NT2/D1 (cell line): ENCODE data around the gene CRACDL.

Experiments
- SUZ12 ChIP-seq: IDR thresholded peaks from 2 replicates; pipeline ENCODE4 v1.6.1; 2011; ENCODE audit not compliant: insufficient read length, insufficient read depth; ENCODE audit errors: extremely low read depth
- YY1 ChIP-seq: IDR thresholded peaks from 2 replicates; pipeline ENCODE4 v1.6.1; 2011; ENCODE audit not compliant: insufficient read length, insufficient read depth

- TF ChIP-seq SUZ12 (no peak), YY1 (no peak)
Observed at GRCh38 chr2:98773169-98773568, 162.9 kb downstream of the CRACDL start.
